A673 (cell line): ENCODE data around the gene MDGA2. TPM values are rescaled to one million over a fixed set of nuclear protein-coding genes. Genes with fewer than 3 reads are reported as not detected.

Experiments
- BruUV-seq: library from RNA; stranded (reverse); fragments of 400-500 nt; replicated peaks from 2 replicates; lab custom pipeline; 2021; lab: Mats Ljungman, UMichigan
- CTCF ChIA-PET: fragments of 300-600 bp; sonication (Branson Sonifier 250); formaldehyde crosslinking; loops from one replicate; lab custom pipeline; 2022; ENCODE audit warnings: antibody characterized with exemption; lab: Charles Lee
- POLR2A ChIA-PET: fragments of 300-600 bp; sonication (Branson Sonifier 250); formaldehyde crosslinking; loops from one replicate; lab custom pipeline; 2022; ENCODE audit warnings: antibody characterized with exemption; ENCODE audit not compliant: low non-redundant PET; lab: Charles Lee
- DNase-seq: peaks from one replicate; pipeline ENCODE4 v3.0.0-alpha.2; 2015; ENCODE audit warnings: low spot score
- H3K27ac ChIP-seq: fragments of 200-600 bp; sonication (generic); 2 replicates; pipeline ENCODE4 v1.5.1; 2016; ENCODE audit warnings: mixed run types, low read depth, mild to moderate bottlenecking, mixed read lengths, antibody characterized with exemption, low read length; ENCODE audit not compliant: poor library complexity, severe bottlenecking
- H3K27me3 ChIP-seq: fragments of 200-600 bp; sonication (generic); replicated peaks from 2 replicates; pipeline ENCODE4 v1.6.1; 2017; ENCODE audit warnings: mixed run types, low read depth, mild to moderate bottlenecking, mixed read lengths, antibody characterized with exemption, low read length; ENCODE audit not compliant: insufficient read depth, poor library complexity
- H3K36me3 ChIP-seq: fragments of 200-600 bp; sonication (generic); 2 replicates; pipeline ENCODE4 v1.6.1; 2016; ENCODE audit warnings: mixed run types, mild to moderate bottlenecking, mixed read lengths, antibody characterized with exemption, low read length; ENCODE audit not compliant: insufficient read depth, poor library complexity, severe bottlenecking
- H3K4me1 ChIP-seq: fragments of 200-600 bp; sonication (generic); 2 replicates; pipeline ENCODE4 v1.6.1; 2017; ENCODE audit warnings: mixed run types, mild to moderate bottlenecking, mixed read lengths, antibody characterized with exemption, low read length; ENCODE audit not compliant: insufficient read depth, poor library complexity, severe bottlenecking
- H3K4me3 ChIP-seq: fragments of 200-600 bp; sonication (generic); 2 replicates; pipeline ENCODE4 v1.5.1; 2016; ENCODE audit warnings: low read depth, mixed run types, mild to moderate bottlenecking, mixed read lengths, low read length; ENCODE audit not compliant: poor library complexity, severe bottlenecking
- H3K9me3 ChIP-seq: fragments of 200-600 bp; sonication (generic); 2 replicates; pipeline ENCODE4 v1.6.1; 2016; ENCODE audit warnings: mixed run types, low read depth, mild to moderate bottlenecking, mixed read lengths, antibody characterized with exemption, low read length; ENCODE audit not compliant: poor library complexity, severe bottlenecking
- CTCF ChIP-seq: fragments of 300-800, 200-600 bp; sonication (generic); conservative IDR thresholded peaks from 2 replicates; pipeline ENCODE4 v1.5.1; 2017; ENCODE audit warnings: low read depth, mild to moderate bottlenecking, antibody characterized with exemption, low read length, moderate library complexity, mixed read lengths
- EZH2 ChIP-seq: fragments of 200-600 bp; sonication (generic); IDR thresholded peaks from 2 replicates; pipeline ENCODE4 v1.6.1; 2017; ENCODE audit warnings: borderline replicate concordance, low read depth, mild to moderate bottlenecking, mixed read lengths, antibody characterized with exemption, low read length; ENCODE audit not compliant: poor library complexity, severe bottlenecking
- intact Hi-C: fragments of 100-400 bp; cut with micrococcal nuclease; formaldehyde crosslinking; loops from one replicate; pipeline ENCODE4 v1.10.0; 2022; ENCODE audit not compliant: unreplicated experiment
- total RNA-seq: library from RNA; stranded (reverse); gene quantifications from 2 replicates; pipeline ENCODE4 v1.2.3, GENCODE V29; 2021

MDGA2 gene
- total RNA-seq, 1 experiment from 2014 or later = not detected

GRCh38 chr14:47167402-47167801, 508.0 kb downstream of the MDGA2 start:
- ChIA-PET POLR2A (no interaction called here), CTCF (no interaction called here)
- BruUV-seq = no TSS peak
- DNase-seq = no peak
- Histone ChIP-seq H3K9me3 (no peaks in the 10 kb centered on the region), H3K27me3 (no peaks in the 10 kb centered on the region), H3K27ac (no peak overlapping the region), H3K36me3 (no peaks in the 10 kb centered on the region), H3K4me1 (no peaks in the 10 kb centered on the region), H3K4me3 (no peak overlapping the region)
- TF ChIP-seq EZH2 (no peak), CTCF (no peak)
- intact Hi-C loops = no loop called here

DNA sequence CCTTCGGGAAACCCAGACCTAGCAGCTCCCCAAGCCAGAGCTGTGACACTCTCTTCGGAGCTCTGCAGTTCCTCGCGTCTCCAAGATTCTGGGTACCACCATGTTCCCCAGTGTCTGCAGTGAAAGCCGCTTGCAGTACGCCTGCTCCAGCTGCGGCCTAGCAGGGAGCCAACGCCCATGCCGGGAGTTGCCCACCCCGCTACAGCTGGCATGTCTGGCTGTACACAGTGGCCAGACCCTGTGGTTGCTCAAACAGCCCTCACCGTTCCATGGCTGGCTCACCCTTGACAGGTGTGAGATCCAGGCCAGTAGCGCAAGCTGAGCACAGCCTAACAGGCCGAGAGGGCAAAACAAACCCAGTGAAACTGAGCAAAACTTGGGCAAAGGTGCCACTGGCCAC, 520.0 kb downstream of the MDGA2 start:
- CTCF ChIA-PET = no interaction called here
- POLR2A ChIA-PET = no interaction called here
- TF ChIP-seq CTCF (no peak), EZH2 (no peak)
- Histone ChIP-seq H3K4me3 (no peak overlapping the region), H3K27me3 (peaks cover 9% of the 10 kb centered on the region), H3K36me3 (no peaks in the 10 kb centered on the region), H3K9me3 (no peaks in the 10 kb centered on the region), H3K27ac (no peak overlapping the region), H3K4me1 (no peaks in the 10 kb centered on the region)
- BruUV-seq = no TSS peak
- intact Hi-C loops = no loop called here
- no peak for DNase-seq

DNA sequence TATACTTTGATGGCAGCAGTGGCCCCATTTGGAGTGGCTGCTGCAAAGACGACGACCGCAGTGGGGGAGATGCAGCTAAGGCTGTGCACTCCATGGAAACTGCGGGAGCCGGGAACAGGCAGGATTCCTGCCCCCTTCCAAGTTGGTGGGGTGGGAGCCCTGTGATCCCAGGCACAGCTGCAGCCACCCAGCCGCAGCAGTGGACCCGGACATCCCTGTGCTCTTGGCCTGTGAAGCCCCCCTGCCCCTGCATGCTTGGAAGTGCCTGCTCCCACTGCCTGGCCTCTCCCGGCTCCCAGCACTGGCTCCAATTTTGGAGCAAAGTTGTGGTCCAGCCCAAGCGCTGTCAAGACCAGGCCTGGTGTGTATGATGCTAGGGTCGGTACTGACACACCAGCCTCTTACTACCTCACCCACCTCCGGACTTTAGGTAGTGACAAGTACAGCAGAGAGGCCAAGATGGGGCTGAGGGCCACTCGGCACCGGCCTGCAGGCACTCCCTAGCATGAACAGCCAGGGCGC, 521.1 kb downstream of the MDGA2 start:
- intact Hi-C loops = no loop called here
- CTCF ChIA-PET = no interaction called here
- no peaks in the 10 kb centered on the region for H3K4me1 ChIP-seq
- no peak overlapping the region for H3K27ac ChIP-seq
- DNase-seq = no peak
- POLR2A ChIA-PET = no interaction called here
- H3K4me3 ChIP-seq = no peak overlapping the region
- TF ChIP-seq CTCF (no peak), EZH2 (no peak)
- no peaks in the 10 kb centered on the region for H3K27me3 ChIP-seq
- no peaks in the 10 kb centered on the region for H3K9me3 ChIP-seq
- H3K36me3 ChIP-seq = no peaks in the 10 kb centered on the region
- BruUV-seq = no TSS peak
